Measurements from ENCODE around the gene GNB5.

The GNB5 gene

DNA sequence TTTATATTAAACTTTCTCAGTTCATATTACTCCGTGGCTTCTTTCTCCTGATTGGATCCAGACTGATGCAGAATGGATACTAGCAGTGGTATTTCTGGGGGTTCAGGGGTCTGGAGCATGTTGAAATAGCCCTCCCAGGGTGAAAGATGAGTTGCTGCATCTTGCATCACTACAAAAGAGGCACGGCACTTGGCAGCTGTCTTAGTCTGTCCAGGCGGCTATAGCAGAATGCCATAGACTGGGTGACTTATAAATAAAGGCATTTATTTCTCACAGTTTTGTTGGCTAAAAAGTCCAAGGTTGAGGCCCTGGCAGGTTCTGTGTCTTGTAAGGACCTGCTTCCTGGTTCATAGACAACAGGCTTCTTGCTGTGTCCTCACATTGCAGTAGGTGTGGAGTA, 78.0 kb downstream of the GNB5 start:
- Histone ChIP-seq H3K4me1 (ENCODE audit: control insufficient read depth, insufficient read depth, low read depth, low read length) (peaks cover 5% of the 10 kb centered on the region), H4K91ac (ENCODE audit: low read length) (no peak overlapping the region), H2AFZ (ENCODE audit: low read depth, low read length) (no peak overlapping the region), H4K8ac (ENCODE audit: low read length) (no peak overlapping the region), H3K36me3 (ENCODE audit: control insufficient read depth in 1 of 2, insufficient read depth in 2 of 2, low read depth in 1 of 2, low read length in 2 of 2) (no peaks in the 10 kb centered on the region), H3K4me3 (ENCODE audit: insufficient read depth in 1 of 2, low read depth in 1 of 2, low read length in 2 of 2) (no peak overlapping the region), H2BK120ac (ENCODE audit: low read depth, low read length) (no peak overlapping the region), H3K9me3 (ENCODE audit: control insufficient read depth, low read length) (no peaks in the 10 kb centered on the region), H2AK5ac (ENCODE audit: low read length, severe bottlenecking) (no peak overlapping the region), H3K79me1 (replicated peaks; ENCODE audit: low read length, poor library complexity, severe bottlenecking) (no peaks in the 10 kb centered on the region), H2BK5ac (ENCODE audit: low read depth, low read length, poor library complexity, severe bottlenecking) (no peak overlapping the region), H3K27me3 (ENCODE audit: control insufficient read depth in 1 of 2, insufficient read depth in 1 of 2, low read length in 2 of 2) (peaks cover 6 to 12% of the 10 kb centered on the region in 2 experiments), H2BK12ac (ENCODE audit: low read length in 2 of 2) (no peak overlapping the region), H3K4me2 (ENCODE audit: low read length, poor library complexity, severe bottlenecking) (no peak overlapping the region), H3K4ac (ENCODE audit: low read depth in 1 of 2, low read length in 2 of 2) (no peak overlapping the region), H3K9ac (ENCODE audit: low read length) (no peak overlapping the region), H2BK15ac (ENCODE audit: low read depth, poor library complexity, severe bottlenecking) (no peak overlapping the region), H3K23ac (ENCODE audit: low read length in 2 of 2) (no peak overlapping the region), H3K18ac (ENCODE audit: low read depth in 1 of 2, low read length in 2 of 2) (no peak overlapping the region), H3K14ac (ENCODE audit: low read length in 2 of 2) (no peak overlapping the region), H3K27ac (ENCODE audit: low read length, poor library complexity, severe bottlenecking) (no peak overlapping the region)
- WGBS = 96% methylated on average over 3 of the region's 3 CpGs
- no peak for DNase-seq

DNA sequence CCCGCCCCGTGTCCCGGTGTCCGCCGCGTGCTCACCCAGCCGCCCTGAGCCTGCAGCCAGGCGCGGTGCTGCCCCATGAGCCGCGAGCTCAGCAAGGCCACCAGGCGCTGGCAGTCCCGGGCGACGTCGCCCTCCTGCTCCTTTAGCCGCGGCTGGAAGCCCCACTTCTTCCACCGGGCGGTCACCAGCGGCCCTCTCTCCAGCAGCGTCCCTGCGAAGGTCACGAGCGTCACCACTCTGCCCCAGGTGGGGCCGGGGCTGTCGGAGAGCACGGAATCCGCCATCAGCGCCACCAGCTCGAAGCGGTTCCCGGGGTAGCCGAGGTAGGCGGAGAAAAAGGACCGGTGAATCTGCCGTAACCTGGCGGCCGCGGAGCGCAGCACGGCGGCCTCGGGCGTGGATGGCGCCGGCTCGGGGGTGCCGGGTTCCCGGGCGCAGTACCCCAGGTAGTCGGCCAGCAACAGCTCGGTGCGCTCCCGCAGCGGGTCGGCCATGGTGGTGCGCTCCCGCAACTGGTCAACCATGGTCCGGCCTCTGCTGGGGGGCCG, 78.9 kb downstream of the GNB5 start:
- Histone ChIP-seq H2BK5ac (ENCODE audit: low read depth, low read length, poor library complexity, severe bottlenecking) (no peak overlapping the region), H3K4ac (ENCODE audit: low read depth in 1 of 2, low read length in 2 of 2) (no peak overlapping the region), H3K36me3 (ENCODE audit: control insufficient read depth in 1 of 2, insufficient read depth in 2 of 2, low read depth in 1 of 2, low read length in 2 of 2) (no peaks in the 10 kb centered on the region), H3K27ac (ENCODE audit: low read length, poor library complexity, severe bottlenecking) (no peak overlapping the region), H3K4me2 (ENCODE audit: low read length, poor library complexity, severe bottlenecking) (no peak overlapping the region), H4K8ac (ENCODE audit: low read length) (no peak overlapping the region), H3K4me1 (ENCODE audit: control insufficient read depth, insufficient read depth, low read depth, low read length) (no peaks in the 10 kb centered on the region), H3K9me3 (ENCODE audit: control insufficient read depth, low read length) (no peaks in the 10 kb centered on the region), H4K91ac (ENCODE audit: low read length) (peak overlapping the region; percentile 71), H3K4me3 (ENCODE audit: insufficient read depth in 1 of 2, low read depth in 1 of 2, low read length in 2 of 2) (peak overlapping the region in 1 of 2 experiments; percentile 57), H3K9ac (ENCODE audit: low read length) (peak overlapping the region; percentile 59), H3K79me1 (replicated peaks; ENCODE audit: low read length, poor library complexity, severe bottlenecking) (no peaks in the 10 kb centered on the region), H3K14ac (ENCODE audit: low read length in 2 of 2) (peak overlapping the region in 1 of 2 experiments; percentile 59), H2AFZ (ENCODE audit: low read depth, low read length) (no peak overlapping the region), H2AK5ac (ENCODE audit: low read length, severe bottlenecking) (no peak overlapping the region), H3K27me3 (ENCODE audit: control insufficient read depth in 1 of 2, insufficient read depth in 1 of 2, low read length in 2 of 2) (peaks cover 6 to 12% of the 10 kb centered on the region in 2 experiments), H2BK120ac (ENCODE audit: low read depth, low read length) (no peak overlapping the region), H3K23ac (ENCODE audit: low read length in 2 of 2) (peak overlapping the region in 1 of 2 experiments; percentile 64), H2BK12ac (ENCODE audit: low read length in 2 of 2) (no peak overlapping the region), H3K18ac (ENCODE audit: low read depth in 1 of 2, low read length in 2 of 2) (peak overlapping the region; percentile 3 to 54), H2BK15ac (ENCODE audit: low read depth, poor library complexity, severe bottlenecking) (no peak overlapping the region)
- 51% methylated on average over 61 of the region's 61 CpGs for WGBS
- no peak for DNase-seq

DNA sequence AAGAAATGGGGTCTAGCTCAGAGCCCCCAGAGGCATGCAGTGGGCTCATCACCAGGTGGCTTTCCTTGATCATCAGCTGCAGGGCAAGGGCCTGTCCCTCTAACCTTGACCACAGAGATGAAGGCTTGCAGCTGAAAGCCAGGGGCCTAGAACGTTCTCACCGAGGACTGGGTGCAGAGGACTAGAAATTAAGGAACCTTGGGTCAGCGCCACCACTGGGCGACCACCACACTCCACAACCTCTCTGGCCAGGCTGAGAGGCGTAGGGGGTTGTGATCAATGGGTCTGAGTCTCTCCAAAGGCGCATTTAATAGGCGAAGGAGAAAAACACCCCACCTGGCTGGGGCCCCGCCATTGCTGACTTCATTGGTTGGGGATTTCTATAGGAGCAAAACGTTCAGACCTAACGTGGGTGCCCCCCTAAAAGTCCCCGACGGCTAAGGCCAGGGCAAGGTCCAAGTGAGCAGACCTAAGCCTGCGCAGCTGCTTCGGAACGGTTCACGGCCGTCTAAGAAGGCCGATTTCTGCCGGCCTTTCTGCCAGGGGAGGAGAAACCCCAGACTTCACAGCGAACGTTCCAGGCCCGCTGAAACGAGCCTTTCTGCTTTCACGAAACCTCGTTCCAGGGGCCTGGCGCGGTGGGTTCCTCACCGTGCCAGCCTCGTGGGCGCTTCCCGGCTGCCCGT, 79.5 kb downstream of the GNB5 start:
- Histone ChIP-seq H3K18ac (ENCODE audit: low read depth in 1 of 2, low read length in 2 of 2) (peak overlapping the region in 1 of 2 experiments; percentile 54), H3K23ac (ENCODE audit: low read length in 2 of 2) (no peak overlapping the region), H3K36me3 (ENCODE audit: control insufficient read depth in 1 of 2, insufficient read depth in 2 of 2, low read depth in 1 of 2, low read length in 2 of 2) (no peaks in the 10 kb centered on the region), H3K79me1 (replicated peaks; ENCODE audit: low read length, poor library complexity, severe bottlenecking) (no peaks in the 10 kb centered on the region), H4K8ac (ENCODE audit: low read length) (no peak overlapping the region), H3K14ac (ENCODE audit: low read length in 2 of 2) (peak overlapping the region in 1 of 2 experiments; percentile 2), H3K4me3 (ENCODE audit: insufficient read depth in 1 of 2, low read depth in 1 of 2, low read length in 2 of 2) (peak overlapping the region in 1 of 2 experiments; percentile 57), H3K9ac (ENCODE audit: low read length) (peak overlapping the region; percentile 59), H2BK5ac (ENCODE audit: low read depth, low read length, poor library complexity, severe bottlenecking) (no peak overlapping the region), H3K4me2 (ENCODE audit: low read length, poor library complexity, severe bottlenecking) (peak overlapping the region; percentile 5), H3K4me1 (ENCODE audit: control insufficient read depth, insufficient read depth, low read depth, low read length) (no peaks in the 10 kb centered on the region), H3K9me3 (ENCODE audit: control insufficient read depth, low read length) (no peaks in the 10 kb centered on the region), H2BK15ac (ENCODE audit: low read depth, poor library complexity, severe bottlenecking) (no peak overlapping the region), H2BK12ac (ENCODE audit: low read length in 2 of 2) (peak overlapping the region in 1 of 2 experiments; percentile 80), H4K91ac (ENCODE audit: low read length) (peak overlapping the region; percentile 71), H2AK5ac (ENCODE audit: low read length, severe bottlenecking) (no peak overlapping the region), H3K27me3 (ENCODE audit: control insufficient read depth in 1 of 2, insufficient read depth in 1 of 2, low read length in 2 of 2) (peaks cover 6 to 12% of the 10 kb centered on the region in 2 experiments), H2AFZ (ENCODE audit: low read depth, low read length) (no peak overlapping the region), H3K4ac (ENCODE audit: low read depth in 1 of 2, low read length in 2 of 2) (no peak overlapping the region), H2BK120ac (ENCODE audit: low read depth, low read length) (no peak overlapping the region), H3K27ac (ENCODE audit: low read length, poor library complexity, severe bottlenecking) (no peak overlapping the region)
- DNase-seq = no peak
- WGBS = 87% methylated on average over 32 of the region's 32 CpGs

DNA sequence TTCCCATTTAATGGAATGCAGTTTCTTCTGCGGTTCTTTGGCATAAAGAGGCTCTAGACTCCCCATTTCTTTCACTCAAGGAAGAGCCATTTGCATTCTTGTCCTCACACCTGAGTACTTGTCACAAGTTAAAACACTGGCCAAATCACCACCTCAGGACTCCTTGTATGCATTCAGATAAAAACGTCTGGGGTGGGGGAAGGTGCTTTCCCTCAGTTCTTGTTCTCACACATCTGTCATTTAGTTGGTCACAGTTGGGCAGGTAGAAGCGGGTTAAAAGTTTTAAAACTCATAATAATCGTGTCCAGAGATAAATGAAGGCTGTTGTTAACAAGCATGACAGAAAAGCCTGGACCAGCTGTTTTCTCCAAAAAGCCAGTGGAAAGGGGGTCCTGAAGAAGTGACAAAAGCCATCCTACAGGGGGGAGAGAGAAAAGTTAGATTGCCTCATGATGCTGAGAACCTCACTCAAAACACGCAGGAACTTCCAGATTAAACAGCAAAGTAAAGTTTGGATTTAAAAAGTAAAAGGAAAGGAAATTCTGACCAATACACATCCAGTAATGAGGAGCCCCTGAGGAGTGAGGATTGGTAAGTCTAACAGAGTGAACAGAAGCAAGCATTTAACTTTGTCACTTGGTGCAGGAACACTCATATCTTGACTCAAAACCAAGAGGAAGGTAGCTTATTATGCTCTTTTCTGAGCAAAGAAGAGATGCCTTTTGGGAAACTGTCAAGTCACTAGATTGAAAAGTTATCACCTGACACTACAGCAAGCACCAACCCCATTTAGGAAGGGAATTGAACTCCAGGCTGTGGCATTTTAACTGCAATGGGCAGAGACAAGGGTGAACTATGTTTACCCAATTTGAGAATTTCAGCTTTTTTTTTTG, 81.4 kb downstream of the GNB5 start:
- H2BK120ac ChIP-seq (ENCODE audit: low read depth, low read length) = no peak overlapping the region
- no peaks in the 10 kb centered on the region for H3K9me3 ChIP-seq (ENCODE audit: control insufficient read depth, low read length)
- no peak overlapping the region for H2BK12ac ChIP-seq (ENCODE audit: low read length in 2 of 2)
- H3K27ac ChIP-seq (ENCODE audit: low read length, poor library complexity, severe bottlenecking) = no peak overlapping the region
- H3K18ac ChIP-seq (ENCODE audit: low read depth in 1 of 2, low read length in 2 of 2) = no peak overlapping the region
- no peak overlapping the region for H3K4ac ChIP-seq (ENCODE audit: low read depth in 1 of 2, low read length in 2 of 2)
- H4K91ac ChIP-seq (ENCODE audit: low read length) = no peak overlapping the region
- no peak overlapping the region for H2AFZ ChIP-seq (ENCODE audit: low read depth, low read length)
- no peak overlapping the region for H4K8ac ChIP-seq (ENCODE audit: low read length)
- no peak overlapping the region for H2AK5ac ChIP-seq (ENCODE audit: low read length, severe bottlenecking)
- peaks cover 6 to 12% of the 10 kb centered on the region in 2 experiments for H3K27me3 ChIP-seq (ENCODE audit: control insufficient read depth in 1 of 2, insufficient read depth in 1 of 2, low read length in 2 of 2)
- no peak overlapping the region for H2BK15ac ChIP-seq (ENCODE audit: low read depth, poor library complexity, severe bottlenecking)
- peak overlapping the region; percentile 12 for H3K9ac ChIP-seq (ENCODE audit: low read length)
- H3K4me3 ChIP-seq (ENCODE audit: insufficient read depth in 1 of 2, low read depth in 1 of 2, low read length in 2 of 2) = no peak overlapping the region
- H3K79me1 ChIP-seq (replicated peaks; ENCODE audit: low read length, poor library complexity, severe bottlenecking) = no peaks in the 10 kb centered on the region
- no peak for DNase-seq
- H3K14ac ChIP-seq (ENCODE audit: low read length in 2 of 2) = no peak overlapping the region
- no peak overlapping the region for H3K4me2 ChIP-seq (ENCODE audit: low read length, poor library complexity, severe bottlenecking)
- no peaks in the 10 kb centered on the region for H3K4me1 ChIP-seq (ENCODE audit: control insufficient read depth, insufficient read depth, low read depth, low read length)
- H2BK5ac ChIP-seq (ENCODE audit: low read depth, low read length, poor library complexity, severe bottlenecking) = no peak overlapping the region
- no peak overlapping the region for H3K23ac ChIP-seq (ENCODE audit: low read length in 2 of 2)
- 72% methylated on average over 3 of the region's 5 CpGs for WGBS
- no peaks in the 10 kb centered on the region for H3K36me3 ChIP-seq (ENCODE audit: control insufficient read depth in 1 of 2, insufficient read depth in 2 of 2, low read depth in 1 of 2, low read length in 2 of 2)
